Measurements from ENCODE around the gene NT5E.

Gene NT5E

DNA sequence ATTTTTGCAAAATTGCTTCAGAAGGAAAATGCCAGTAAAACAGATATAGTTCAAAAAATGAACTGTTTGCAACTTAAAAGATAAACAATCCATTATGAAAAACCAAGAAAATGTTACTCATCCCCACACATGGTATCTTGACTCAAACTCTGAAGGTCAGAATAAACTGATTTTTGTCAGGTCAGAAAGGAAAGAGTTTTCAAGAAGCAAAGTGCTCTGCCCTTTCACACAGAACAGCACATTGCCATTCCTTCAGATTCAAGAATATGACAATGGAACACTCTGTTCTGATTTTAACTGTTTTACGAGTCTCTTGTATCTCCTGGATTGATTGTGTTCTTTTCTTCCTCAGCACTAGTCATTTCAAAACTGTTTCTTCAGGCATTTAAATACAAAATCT is 33.8 kb upstream of the NT5E start:
- no peaks in the 10 kb centered on the region for H3K79me2 ChIP-seq (ENCODE audit: insufficient read depth, low read length)
- TF ChIP-seq, protein P1, sequence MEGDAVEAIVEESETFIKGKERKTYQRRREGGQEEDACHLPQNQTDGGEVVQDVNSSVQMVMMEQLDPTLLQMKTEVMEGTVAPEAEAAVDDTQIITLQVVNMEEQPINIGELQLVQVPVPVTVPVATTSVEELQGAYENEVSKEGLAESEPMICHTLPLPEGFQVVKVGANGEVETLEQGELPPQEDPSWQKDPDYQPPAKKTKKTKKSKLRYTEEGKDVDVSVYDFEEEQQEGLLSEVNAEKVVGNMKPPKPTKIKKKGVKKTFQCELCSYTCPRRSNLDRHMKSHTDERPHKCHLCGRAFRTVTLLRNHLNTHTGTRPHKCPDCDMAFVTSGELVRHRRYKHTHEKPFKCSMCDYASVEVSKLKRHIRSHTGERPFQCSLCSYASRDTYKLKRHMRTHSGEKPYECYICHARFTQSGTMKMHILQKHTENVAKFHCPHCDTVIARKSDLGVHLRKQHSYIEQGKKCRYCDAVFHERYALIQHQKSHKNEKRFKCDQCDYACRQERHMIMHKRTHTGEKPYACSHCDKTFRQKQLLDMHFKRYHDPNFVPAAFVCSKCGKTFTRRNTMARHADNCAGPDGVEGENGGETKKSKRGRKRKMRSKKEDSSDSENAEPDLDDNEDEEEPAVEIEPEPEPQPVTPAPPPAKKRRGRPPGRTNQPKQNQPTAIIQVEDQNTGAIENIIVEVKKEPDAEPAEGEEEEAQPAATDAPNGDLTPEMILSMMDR (IDR thresholded peaks at IDR 0.05; ENCODE audit: insufficient read depth, low read length, poor library complexity, severe bottlenecking) = no peak
- no peak for TF ChIP-seq EZH2phosphoT487 (conservative IDR thresholded peaks at IDR 0.05; ENCODE audit: low read length)
- no peak overlapping the region for H3K27ac ChIP-seq (ENCODE audit: low read depth, low read length)
- H4K20me1 ChIP-seq (ENCODE audit: low read depth, low read length) = no peaks in the 10 kb centered on the region
- no peaks in the 10 kb centered on the region for H3F3A ChIP-seq (ENCODE audit: insufficient read depth)
- no peak overlapping the region for H3K4me2 ChIP-seq (ENCODE audit: low read depth, low read length, poor library complexity, severe bottlenecking)
- no peaks in the 10 kb centered on the region for H3K9me3 ChIP-seq (ENCODE audit: insufficient read depth, low read length)
- no peaks in the 10 kb centered on the region for H3K27me3 ChIP-seq (ENCODE audit: low read length)
- no peaks in the 10 kb centered on the region for H3K9me2 ChIP-seq (replicated peaks; ENCODE audit: insufficient read depth, low read length)
- H2AFZ ChIP-seq (ENCODE audit: low read depth, low read length, severe bottlenecking) = no peak overlapping the region
- no peaks in the 10 kb centered on the region for H3K36me3 ChIP-seq (ENCODE audit: low read length)
- H3K4me3 ChIP-seq (ENCODE audit: insufficient read depth, low read length, poor library complexity, severe bottlenecking) = no peak overlapping the region
- no peak overlapping the region for H3K9ac ChIP-seq (ENCODE audit: low read length)

DNA sequence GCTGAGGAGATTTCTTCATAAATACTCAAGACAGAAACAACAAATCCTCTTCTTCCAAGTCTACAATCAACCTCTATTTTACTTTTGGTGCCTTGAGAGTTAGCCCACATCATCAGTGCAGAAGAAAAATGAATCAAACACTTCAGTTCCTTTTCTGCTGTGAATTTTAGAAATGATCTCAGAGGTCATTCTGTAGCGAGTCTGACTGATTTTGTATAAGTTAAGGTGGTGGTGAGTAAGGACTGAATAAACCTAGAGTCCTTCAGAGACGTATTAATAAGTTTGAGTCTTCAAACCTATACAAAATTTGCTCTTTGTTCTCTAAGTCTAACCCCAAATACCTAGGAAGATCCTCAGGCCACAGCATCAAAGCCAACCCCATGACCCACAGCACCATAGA is 33.1 kb upstream of the NT5E start:
- Histone ChIP-seq H3K27ac (ENCODE audit: low read depth, low read length) (no peak overlapping the region), H3K4me2 (ENCODE audit: low read depth, low read length, poor library complexity, severe bottlenecking) (no peak overlapping the region), H3K4me3 (ENCODE audit: insufficient read depth, low read length, poor library complexity, severe bottlenecking) (no peak overlapping the region), H3K79me2 (ENCODE audit: insufficient read depth, low read length) (no peaks in the 10 kb centered on the region), H3K9me3 (ENCODE audit: insufficient read depth, low read length) (no peaks in the 10 kb centered on the region), H3K9ac (ENCODE audit: low read length) (no peak overlapping the region), H2AFZ (ENCODE audit: low read depth, low read length, severe bottlenecking) (no peak overlapping the region), H3F3A (ENCODE audit: insufficient read depth) (no peaks in the 10 kb centered on the region), H3K9me2 (replicated peaks; ENCODE audit: insufficient read depth, low read length) (no peaks in the 10 kb centered on the region), H3K36me3 (ENCODE audit: low read length) (no peaks in the 10 kb centered on the region), H3K27me3 (ENCODE audit: low read length) (no peaks in the 10 kb centered on the region), H4K20me1 (ENCODE audit: low read depth, low read length) (no peaks in the 10 kb centered on the region)
- TF ChIP-seq, protein P1 (IDR thresholded peaks at IDR 0.05; ENCODE audit: insufficient read depth, low read length, poor library complexity, severe bottlenecking) = no peak
- no peak for TF ChIP-seq EZH2phosphoT487 (conservative IDR thresholded peaks at IDR 0.05; ENCODE audit: low read length)

DNA sequence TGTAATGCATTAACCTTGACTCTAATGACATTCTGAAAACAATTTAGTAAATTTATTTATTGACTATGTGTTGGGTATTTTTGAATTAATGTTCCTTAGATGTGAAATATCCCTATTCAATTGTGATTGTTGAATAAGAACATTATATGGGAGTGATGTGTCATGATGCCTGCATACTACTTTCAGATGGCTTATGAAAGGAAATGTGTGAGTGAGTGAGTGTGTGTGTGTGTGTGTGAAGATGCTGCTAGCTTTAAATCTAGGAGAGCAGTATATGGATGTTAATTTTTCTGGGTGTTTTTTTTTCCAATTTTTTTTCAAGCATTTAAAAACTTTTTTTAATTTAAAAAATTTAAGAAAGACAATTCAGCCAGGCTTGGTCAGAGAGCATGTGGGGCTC is 32.5 kb upstream of the NT5E start:
- no peak for TF ChIP-seq EZH2phosphoT487 (conservative IDR thresholded peaks at IDR 0.05; ENCODE audit: low read length)
- TF ChIP-seq, protein P1 (IDR thresholded peaks at IDR 0.05; ENCODE audit: insufficient read depth, low read length, poor library complexity, severe bottlenecking) = no peak
- Histone ChIP-seq H3F3A (ENCODE audit: insufficient read depth) (no peaks in the 10 kb centered on the region), H3K9ac (ENCODE audit: low read length) (no peak overlapping the region), H3K9me2 (replicated peaks; ENCODE audit: insufficient read depth, low read length) (no peaks in the 10 kb centered on the region), H3K79me2 (ENCODE audit: insufficient read depth, low read length) (no peaks in the 10 kb centered on the region), H3K4me3 (ENCODE audit: insufficient read depth, low read length, poor library complexity, severe bottlenecking) (no peak overlapping the region), H4K20me1 (ENCODE audit: low read depth, low read length) (no peaks in the 10 kb centered on the region), H3K9me3 (ENCODE audit: insufficient read depth, low read length) (no peaks in the 10 kb centered on the region), H2AFZ (ENCODE audit: low read depth, low read length, severe bottlenecking) (no peak overlapping the region), H3K27ac (ENCODE audit: low read depth, low read length) (no peak overlapping the region), H3K4me2 (ENCODE audit: low read depth, low read length, poor library complexity, severe bottlenecking) (no peak overlapping the region), H3K36me3 (ENCODE audit: low read length) (no peaks in the 10 kb centered on the region), H3K27me3 (ENCODE audit: low read length) (no peaks in the 10 kb centered on the region)
